Fibroblast of villous mesenchyme (primary cell): ENCODE data around the gene KLHL5. TPM values are rescaled to one million over a fixed set of nuclear protein-coding genes. Genes with fewer than 3 reads are reported as not detected.
"Not testable (repeated sequence)": the region's sequence is repeated elsewhere in the genome, so short reads cannot be mapped to it uniquely, and the experiment has no call there.

Source experiments
- DNase-seq: peaks from one replicate; pipeline ENCODE4 v3.0.0-alpha.2; 2010; ENCODE audit warnings: low read depth
- H3K4me3 ChIP-seq: 2 replicates; pipeline ENCODE4 v1.5.1; 2011; ENCODE audit warnings: low read depth, mild to moderate bottlenecking, low read length
- CTCF ChIP-seq: IDR thresholded peaks from 2 replicates; pipeline ENCODE4 v1.5.1; 2012; ENCODE audit warnings: low read depth, mild to moderate bottlenecking, low read length; ENCODE audit not compliant: insufficient read depth
- total RNA-seq: library from RNA; depleted of rRNA; stranded (reverse); fragments of >200 nt; gene quantifications from 2 replicates; pipeline ENCODE4 v1.2.3, GENCODE V29; 2012

Gene KLHL5
- total RNA-seq, 1 donor: 156 TPM

- DNase-seq: peak; percentile 49
- no peak overlapping the region for H3K4me3 ChIP-seq
- TF ChIP-seq CTCF: no peak
Observed at GRCh38 chr4:39025552-39026085, 36.4 kb upstream of the KLHL5 start.

GRCh38 chr4:39026096-39026495 lies 35.9 kb upstream of the KLHL5 start:
- DNase-seq: no peak
- no peak for TF ChIP-seq CTCF
- H3K4me3 ChIP-seq: no peak overlapping the region

DNA sequence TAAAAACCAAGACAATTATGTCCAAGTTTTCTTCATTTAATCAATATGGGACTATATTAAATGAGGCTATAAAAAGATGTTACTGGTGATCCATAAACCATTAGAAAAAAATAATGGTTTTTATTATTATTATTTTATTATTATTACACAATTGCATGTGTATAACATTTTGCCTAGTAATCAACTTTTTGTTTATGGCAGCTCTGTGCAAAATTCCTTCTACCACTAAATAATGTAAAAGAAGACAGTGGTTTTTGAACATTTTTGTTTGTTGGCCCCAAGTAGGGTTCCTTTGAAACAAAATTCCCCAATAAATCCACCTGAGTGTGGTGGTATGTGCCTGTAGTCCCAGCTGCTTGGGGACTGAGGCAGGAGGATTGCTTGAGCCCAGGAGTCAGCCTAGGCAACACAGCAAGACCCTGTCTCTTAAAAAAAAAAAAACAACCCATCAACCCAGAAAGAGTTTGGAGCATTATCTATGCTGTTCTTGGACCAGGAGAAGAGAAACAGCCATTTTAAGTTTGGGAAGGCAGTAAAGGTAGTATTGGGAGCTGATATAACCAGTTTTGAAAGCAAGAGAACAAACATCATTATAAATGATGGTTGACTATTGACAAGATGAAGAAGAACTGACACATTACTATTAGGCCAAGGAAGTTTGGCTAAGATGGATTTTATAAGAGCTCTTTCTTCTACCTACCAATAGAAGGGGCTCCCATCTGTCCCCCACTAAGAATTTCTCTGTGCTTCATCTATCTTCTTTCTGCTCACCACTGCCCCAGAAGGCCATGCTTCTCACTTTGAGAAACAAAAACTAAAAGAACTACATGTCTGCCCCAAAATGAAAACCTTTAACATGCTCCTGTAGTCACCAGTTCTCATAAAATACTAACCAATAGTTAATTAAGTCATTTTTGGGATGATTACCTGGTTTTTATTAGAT lies 32.0 kb upstream of the KLHL5 start:
- no peak for TF ChIP-seq CTCF
- DNase-seq: no peak
- H3K4me3 ChIP-seq: no peak overlapping the region

GRCh38 chr4:39030725-39031124 lies 31.3 kb upstream of the KLHL5 start:
- peak overlapping the region; percentile 3 for H3K4me3 ChIP-seq
- DNase-seq: no peak
- TF ChIP-seq CTCF: no peak

DNA sequence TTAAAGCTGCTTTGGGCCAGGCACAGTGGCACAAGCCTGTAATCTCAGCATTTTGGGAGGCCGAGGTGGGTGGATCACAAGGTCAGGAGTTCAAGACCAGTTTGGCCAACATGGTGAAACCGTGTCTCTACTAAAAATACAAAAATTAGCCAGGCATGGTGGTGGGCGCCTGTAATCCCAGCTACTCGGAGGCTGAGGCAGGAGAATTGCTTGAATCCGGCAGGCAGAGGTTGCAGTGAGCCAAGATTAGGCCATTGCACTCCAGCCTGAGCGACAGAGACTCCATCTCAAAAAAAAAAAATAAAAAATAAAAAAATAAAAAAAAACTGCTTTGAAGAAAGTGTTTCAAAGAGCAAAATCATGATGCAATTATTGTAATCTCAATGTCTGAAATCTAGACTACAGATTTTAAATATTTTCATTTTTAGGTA lies 30.4 kb upstream of the KLHL5 start:
- H3K4me3 ChIP-seq, DNase-seq: not testable (repeated sequence)

GRCh38 chr4:39032218-39033085 lies 29.6 kb upstream of the KLHL5 start, which contains the start of gene TMEM156:
Gene TMEM156 (minus strand): TSS chr4:39032409. CDS start chr4:39032313, 96 bp downstream.
- peak; percentile 73 for DNase-seq
- no peak for TF ChIP-seq CTCF
- H3K4me3 ChIP-seq: no peak within 1 kb of the TSS

DNA sequence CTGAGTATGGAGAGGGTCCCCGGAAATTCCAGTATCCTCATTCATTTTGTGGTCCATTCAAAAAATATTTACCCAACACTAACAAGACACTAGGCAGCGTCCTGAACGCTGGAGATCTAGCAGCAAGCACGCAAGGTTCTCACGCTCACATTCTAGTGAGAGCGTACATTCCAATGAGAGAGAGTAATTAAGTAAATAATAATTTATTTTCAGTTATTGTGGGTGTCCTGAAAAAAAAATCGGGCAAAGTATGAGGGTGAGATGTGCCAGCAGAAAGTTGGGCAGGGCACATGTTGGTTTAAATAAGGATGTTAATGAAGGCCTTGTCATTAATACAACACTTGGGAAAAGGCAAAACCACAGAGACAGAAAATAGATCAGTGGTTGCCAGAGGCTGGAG lies 25.9 kb upstream of the KLHL5 start:
- H3K4me3 ChIP-seq: no peak overlapping the region
- no peak for DNase-seq
- TF ChIP-seq CTCF: no peak
